HG03432 (cell line): Measurements from ENCODE around the gene S100A13.

Experiments used
- ATAC-seq: cut with Tn5 transposase; IDR thresholded peaks from one replicate; pipeline ENCODE4 v1.9.1; 2021; ENCODE audit warnings: mild to moderate bottlenecking, moderate library complexity; ENCODE audit not compliant: unreplicated experiment

S100A13 gene

DNA sequence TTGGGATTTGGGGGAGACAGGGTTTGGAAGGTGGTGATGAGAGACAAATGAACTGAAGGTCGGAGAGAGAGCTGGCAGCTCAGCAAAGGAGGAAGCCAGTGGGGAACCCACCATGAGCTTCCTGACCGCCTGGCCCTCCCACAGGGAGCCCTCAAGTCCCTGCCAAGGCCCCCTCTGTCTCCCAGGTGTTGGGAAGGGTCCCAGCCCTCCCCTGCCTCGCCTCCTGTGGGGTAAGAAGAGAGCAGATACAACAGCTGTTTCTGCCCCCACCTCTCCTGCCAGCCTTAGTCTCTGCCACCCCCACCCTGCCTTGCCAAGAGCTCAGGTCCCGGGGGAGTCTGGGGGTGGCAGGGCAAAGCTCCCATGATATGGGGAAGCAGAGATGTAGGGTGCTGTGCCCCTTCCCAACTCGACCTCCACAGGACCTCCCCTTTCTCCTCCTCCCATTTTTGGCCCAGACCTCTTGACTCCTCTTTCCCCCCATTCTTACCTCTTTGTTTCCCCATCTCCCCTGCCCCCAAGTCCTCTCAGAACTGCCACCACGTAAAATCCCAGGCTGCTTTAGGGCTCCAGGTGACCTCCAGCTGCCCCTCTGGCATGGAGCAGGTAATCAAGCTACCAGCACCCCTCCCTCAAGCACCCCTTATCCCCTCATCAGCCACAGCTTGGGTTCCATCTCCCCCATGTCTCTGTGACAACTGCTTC lies 1.5 kb upstream of the S100A13 start:
- ATAC-seq = no peak

DNA sequence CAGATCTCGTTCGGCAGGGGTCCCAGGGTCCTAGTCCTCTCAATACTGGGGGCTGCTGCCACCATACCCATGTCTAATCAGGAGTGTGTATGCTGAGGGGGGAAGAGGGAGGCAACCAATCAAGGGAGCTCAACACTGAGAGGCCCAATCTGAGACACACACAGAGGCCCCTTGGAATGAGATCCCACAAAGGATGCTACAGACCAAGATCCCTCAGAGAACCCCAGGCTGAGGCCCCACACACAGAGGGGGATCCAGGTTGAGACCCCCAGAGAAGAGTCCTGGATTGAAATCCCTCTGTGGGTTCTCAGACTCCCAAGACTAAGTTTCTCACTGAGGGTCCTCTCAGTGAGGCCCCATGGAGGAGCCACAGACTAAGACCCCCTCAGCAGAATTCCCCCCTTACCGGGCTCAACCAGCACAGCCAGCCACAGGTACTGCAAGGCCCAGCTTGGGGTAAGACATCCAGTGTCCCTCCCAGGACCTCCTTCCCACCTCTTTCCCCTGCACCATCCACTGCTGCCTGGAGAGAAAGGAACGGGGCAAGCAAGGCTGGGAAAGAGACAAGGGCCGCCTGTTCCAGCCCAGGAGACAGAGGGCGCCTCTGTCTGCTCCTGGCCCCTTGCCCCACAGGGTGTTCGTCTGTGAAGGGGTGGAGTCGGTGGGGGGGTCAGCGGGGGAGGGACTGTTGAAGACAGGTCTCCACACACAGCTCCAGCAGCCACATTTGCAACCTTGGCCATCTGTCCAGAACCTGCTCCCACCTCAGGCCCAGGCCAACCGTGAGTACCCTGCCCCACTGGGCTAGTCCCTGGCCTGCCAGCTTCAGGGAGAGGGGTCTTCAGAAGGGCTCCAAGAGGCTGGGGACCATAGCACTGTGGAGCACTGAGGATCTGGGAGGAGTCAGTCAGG lies 666 bp upstream of the S100A13 start, which contains the start of gene S100A1:
Gene S100A1, plus strand, starts transcription at position 720 of the 912 bp plus-strand sequence. CDS start 2,088 bp downstream, outside the sequence.
- ATAC-seq = no peak

GRCh38 chr1:153626477-153626903 lies 815 bp downstream of the S100A13 start:
- no peak for ATAC-seq

- no peak for ATAC-seq
These were observed 2.2 kb downstream of the S100A13 start for GRCh38 chr1:153624965-153625611.

DNA sequence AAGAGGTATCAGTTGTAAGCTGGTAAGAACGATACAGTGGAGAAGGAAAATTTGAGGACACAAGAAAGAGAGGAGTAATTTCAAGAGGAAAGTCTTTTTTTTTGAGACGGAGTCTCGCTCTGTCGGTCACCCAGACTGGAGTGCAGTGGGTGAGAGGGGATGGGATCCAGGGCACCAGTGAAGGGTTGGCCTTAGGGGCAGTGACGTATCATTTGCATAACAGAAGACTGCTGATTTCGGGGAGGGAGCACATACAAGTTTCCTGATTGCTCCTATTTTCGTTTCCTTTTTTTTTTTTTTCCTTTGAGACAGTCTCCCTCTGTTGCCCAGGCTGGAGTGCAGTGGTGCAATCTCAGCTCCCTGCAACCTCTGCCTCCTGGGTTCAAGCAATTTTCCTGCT lies 4.2 kb downstream of the S100A13 start:
- no peak for ATAC-seq

DNA sequence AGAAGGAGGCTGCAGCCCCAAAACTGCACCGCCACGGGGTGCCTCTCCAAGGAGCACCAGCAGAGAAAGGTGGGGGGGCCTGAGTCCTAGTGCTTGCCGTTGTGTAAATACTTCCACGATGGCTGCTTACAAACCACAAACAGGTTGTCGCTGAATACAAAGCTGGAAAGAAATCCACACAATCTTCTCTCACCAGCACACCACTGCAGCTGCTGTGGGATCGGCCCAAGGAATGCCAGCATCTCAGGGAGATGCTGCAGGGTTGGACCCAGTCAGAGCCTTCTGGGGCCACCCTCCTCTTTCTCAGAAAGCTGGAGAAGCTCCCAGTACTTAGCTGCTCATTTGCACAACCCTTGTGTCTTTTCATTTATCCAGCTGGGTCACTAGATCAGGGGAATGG lies 8.1 kb downstream of the S100A13 start:
- ATAC-seq = no peak

- ATAC-seq = no peak
These were observed 9.6 kb downstream of the S100A13 start for GRCh38 chr1:153617663-153618062.

DNA sequence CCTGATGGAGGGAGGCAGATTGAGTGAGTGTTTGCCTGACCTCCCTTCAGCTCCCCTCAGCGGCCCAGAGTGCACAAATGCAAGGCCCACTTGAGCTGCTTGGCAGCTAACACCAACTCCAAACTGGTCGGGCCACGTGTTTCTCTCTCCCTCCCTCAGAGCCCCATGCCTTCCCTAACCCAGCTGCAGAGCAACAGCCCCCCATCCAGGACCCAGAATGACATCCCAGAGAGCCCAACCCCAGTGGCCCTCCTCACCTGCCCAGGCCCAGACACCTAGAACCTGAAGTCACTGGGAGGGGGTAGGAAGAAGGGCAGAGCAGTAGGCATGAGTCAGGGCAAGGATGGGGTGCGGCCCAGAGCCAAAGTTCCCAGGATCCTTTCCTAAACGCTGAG lies 10.4 kb downstream of the S100A13 start:
- ATAC-seq = no peak

DNA sequence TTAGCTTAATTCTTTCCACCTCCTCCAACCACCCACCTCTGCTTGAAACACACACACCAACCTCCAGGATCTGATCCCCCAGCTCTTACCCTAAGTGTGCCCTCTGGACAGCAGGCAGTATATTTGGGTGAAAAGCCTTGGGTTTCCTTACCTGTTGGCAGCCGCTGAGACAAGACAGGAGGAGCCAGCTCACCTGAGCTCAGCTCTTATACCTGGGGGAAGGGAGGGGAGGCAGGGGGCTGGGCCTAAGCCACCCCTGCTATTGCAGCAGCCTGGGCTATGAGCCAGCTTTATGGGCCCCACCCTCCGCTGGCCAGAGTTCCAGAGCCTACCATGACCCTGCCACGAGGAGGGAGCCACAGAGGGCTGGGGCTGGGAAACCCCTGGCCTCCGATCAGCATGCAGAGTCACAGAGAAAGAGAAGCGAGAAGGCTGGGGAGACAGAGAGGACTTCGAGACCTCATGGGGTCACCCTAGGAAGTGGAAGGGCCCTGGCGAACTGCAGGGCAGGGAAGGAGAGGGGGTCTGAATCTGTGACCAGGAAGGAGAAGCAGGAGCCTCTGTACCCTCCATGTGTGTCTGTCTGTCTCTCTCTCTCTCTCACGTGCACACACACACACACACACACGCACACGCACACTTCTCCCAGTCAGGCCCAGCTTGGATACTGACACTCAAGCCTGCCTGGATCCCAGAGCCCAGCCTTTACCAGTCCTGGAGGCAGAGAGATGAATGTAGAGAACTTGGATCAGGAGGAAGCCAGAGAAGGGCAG lies 11.0 kb downstream of the S100A13 start, which contains the start of gene S100A14:
Gene S100A14, minus strand, starts transcription at position 182 of the 773 bp plus-strand sequence. CDS start 467 bp downstream, outside the sequence.
- ATAC-seq = no peak

- ATAC-seq = no peak
These were observed 11.9 kb downstream of the S100A13 start for GRCh38 chr1:153615406-153615805.

GRCh38 chr1:153614906-153615305 lies 12.4 kb downstream of the S100A13 start:
- ATAC-seq = no peak

GRCh38 chr1:153614189-153614900 lies 13.0 kb downstream of the S100A13 start:
- ATAC-seq = no peak

GRCh38 chr1:153613406-153613805 lies 13.9 kb downstream of the S100A13 start:
- no peak for ATAC-seq

GRCh38 chr1:153612755-153613331 lies 14.5 kb downstream of the S100A13 start, which contains the start of gene S100A16:
Gene S100A16, minus strand, starts transcription at chr1:153613137. Its CDS starts 4,986 bp downstream, at chr1:153608151.
- no peak for ATAC-seq

DNA sequence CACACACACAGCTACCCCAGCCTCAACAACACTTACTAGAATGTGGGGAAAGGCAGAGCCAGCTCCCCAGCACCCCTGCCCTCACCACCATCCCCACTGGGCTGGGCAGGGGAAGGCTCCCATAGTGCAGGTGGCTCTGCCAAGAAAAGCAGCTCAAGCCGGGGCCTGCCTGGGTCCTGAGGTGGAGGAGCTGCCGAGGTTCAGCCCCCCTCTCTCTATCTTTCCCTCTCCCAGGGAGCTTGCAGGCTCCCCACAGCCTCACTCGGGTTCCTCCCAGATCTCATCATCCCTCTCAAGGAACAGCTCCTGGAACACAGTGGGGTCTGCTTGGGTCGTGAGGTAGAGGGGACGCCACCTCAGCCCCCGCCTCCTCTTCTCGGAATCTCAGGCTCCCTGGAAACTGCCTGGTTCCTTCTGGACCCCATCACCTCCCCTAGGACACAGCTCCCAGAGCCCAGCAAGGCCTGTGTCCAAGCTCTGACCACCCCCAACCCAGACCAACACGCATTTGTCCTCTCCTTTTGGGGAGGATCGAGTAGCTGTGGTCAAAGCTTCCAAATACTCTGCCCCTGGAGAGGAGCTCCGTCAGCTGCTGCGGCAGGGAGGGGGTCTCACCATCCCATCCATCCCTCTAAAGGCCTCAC lies 15.1 kb downstream of the S100A13 start:
- no peak for ATAC-seq

GRCh38 chr1:153611356-153611755 lies 15.9 kb downstream of the S100A13 start:
- no peak for ATAC-seq

- ATAC-seq = no peak
These were observed 16.4 kb downstream of the S100A13 start for GRCh38 chr1:153610811-153611301.

- no peak for ATAC-seq
These were observed 17.0 kb downstream of the S100A13 start for GRCh38 chr1:153610334-153610733.

DNA sequence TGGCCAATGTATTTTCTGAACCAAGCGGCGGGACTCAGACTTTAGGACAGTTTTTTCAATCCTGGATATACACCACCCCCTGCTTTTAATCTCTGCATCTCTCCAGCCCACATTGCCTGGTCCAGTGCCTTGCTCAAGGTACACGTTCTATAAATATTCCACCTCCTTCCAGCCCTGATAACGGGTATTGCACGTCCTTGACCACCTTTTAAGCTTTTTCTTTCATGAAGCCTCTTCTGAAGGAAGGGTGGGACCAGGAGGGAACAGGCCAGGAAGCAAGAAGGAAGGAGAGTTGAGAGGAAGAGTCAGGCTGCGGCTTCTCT lies 17.8 kb downstream of the S100A13 start:
- ATAC-seq = no peak
